Cardiac fibroblast (primary cell): ENCODE measurements around the gene NFYA.

Experiments used
- DNase-seq, 2 donors: peaks; one replicate each; pipeline versions ENCODE4 v3.0.0 to v3.0.0-alpha.2; 2010; ENCODE audit warnings: low read depth in 2 of 2
- H3K4me3 ChIP-seq, 2 donors: replicated peaks in 1 of 2; 1 replicate in 1 of 2; 2 replicates in 1 of 2; pipeline ENCODE4 v1.5.1; 2011; ENCODE audit warnings: low read depth in 2 of 2, low read length in 2 of 2, mild to moderate bottlenecking in 2 of 2, moderate library complexity in 1 of 2
- CTCF ChIP-seq: IDR thresholded peaks from one replicate; pipeline ENCODE4 v1.5.1; 2011; ENCODE audit warnings: low read depth, mild to moderate bottlenecking, low read length, inconsistent platforms

NFYA gene

GRCh38 chr6:41090841-41091761 lies 18.3 kb downstream of the NFYA start:
- H3K4me3 ChIP-seq, result no peak overlapping the region
- no peak for DNase-seq
- TF ChIP-seq CTCF, result no peak

- H3K4me3 ChIP-seq, result no peak overlapping the region
- DNase-seq, result peak; percentile 47 to 56
- peak; percentile 47 for TF ChIP-seq CTCF
Measured at GRCh38 chr6:41092421-41093140, 19.8 kb downstream of the NFYA start.

- no peak for TF ChIP-seq CTCF
- DNase-seq, result peak in 1 of 2 donors; percentile 25
- no peak overlapping the region for H3K4me3 ChIP-seq
Measured at GRCh38 chr6:41093729-41094128, 21.0 kb downstream of the NFYA start.

- H3K4me3 ChIP-seq, result no peak overlapping the region
- TF ChIP-seq CTCF, result no peak
- peak; percentile 69 to 76 for DNase-seq
Measured at GRCh38 chr6:41097467-41098090, 24.8 kb downstream of the NFYA start.

- no peak overlapping the region for H3K4me3 ChIP-seq
- DNase-seq, result peak; percentile 22 to 37
- TF ChIP-seq CTCF, result no peak
Measured at GRCh38 chr6:41098366-41098765, 25.6 kb downstream of the NFYA start.

GRCh38 chr6:41100871-41101287 lies 28.1 kb downstream of the NFYA start:
- DNase-seq, result no peak
- TF ChIP-seq CTCF, result no peak
- no peak overlapping the region for H3K4me3 ChIP-seq
